ENCODE measurements around the gene YY1.
"Not testable (repeated sequence)": the region's sequence is repeated elsewhere in the genome, so short reads cannot be mapped to it uniquely, and the experiment has no call there.

YY1 gene

GRCh38 chr14:100224229-100224866 lies 14.6 kb upstream of the YY1 start:
- no peak overlapping the region for H3K4me3 ChIP-seq (ENCODE audit: low read depth, low read length)
- TF ChIP-seq CTCF (IDR thresholded peaks at IDR 0.05; ENCODE audit: insufficient read depth, low read depth, low read length, missing control alignments), result no peak
- DNase-seq (ENCODE audit: low read depth), result no peak

DNA sequence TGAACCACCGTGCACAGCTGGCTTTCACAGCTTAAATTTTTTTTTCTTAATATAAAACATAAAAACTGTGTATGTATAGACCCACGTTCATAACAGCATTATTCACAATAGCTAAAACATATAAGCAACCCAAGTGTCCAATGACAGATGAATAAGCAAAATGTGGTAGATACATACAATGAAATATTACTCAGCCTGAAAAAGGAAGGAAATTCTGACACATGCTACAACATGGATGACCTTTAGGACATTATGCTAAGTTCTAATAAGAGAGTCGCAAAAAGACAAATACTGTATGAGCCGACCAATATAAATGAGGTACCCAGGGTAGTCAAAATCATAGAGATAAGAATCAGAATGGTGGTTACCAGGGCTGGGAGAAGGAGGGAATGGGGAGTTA lies 13.8 kb upstream of the YY1 start:
- DNase-seq (ENCODE audit: low read depth), result no peak
- no peak for TF ChIP-seq CTCF (IDR thresholded peaks at IDR 0.05; ENCODE audit: insufficient read depth, low read depth, low read length, missing control alignments)
- no peak overlapping the region for H3K4me3 ChIP-seq (ENCODE audit: low read depth, low read length)

- no peak for TF ChIP-seq CTCF (IDR thresholded peaks at IDR 0.05; ENCODE audit: insufficient read depth, low read depth, low read length, missing control alignments)
- DNase-seq (ENCODE audit: low read depth), result no peak
Observed at GRCh38 chr14:100230361-100230760, 8.6 kb upstream of the YY1 start.

DNA sequence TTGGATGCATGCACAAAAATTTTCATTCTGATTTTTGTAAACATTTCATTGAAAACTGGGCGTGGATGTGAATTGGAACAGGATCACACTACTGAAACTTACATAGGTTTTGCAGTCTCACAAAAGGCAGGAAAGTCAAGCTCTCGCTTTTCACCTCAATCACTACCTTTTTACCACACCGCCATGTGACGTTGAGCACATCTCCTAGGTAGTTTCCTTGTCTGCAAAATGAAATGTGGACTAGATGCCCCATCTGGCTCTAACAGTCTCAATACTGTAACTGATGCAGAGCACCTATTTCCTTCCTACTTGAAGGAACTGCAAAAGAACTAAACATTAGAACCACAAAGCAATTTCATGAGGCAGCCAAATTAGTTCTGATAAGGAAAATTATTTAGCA lies 4.4 kb upstream of the YY1 start:
- TF ChIP-seq CTCF (IDR thresholded peaks at IDR 0.05; ENCODE audit: insufficient read depth, low read depth, low read length, missing control alignments), result no peak
- peak; percentile 65 for DNase-seq (ENCODE audit: low read depth)
- no peak overlapping the region for H3K4me3 ChIP-seq (ENCODE audit: low read depth, low read length)

More at GRCh38 chr14:100230361-100230760, 8.6 kb upstream of the YY1 start:
- no peak overlapping the region for H3K4me3 ChIP-seq (ENCODE audit: low read depth, low read length)

DNA sequence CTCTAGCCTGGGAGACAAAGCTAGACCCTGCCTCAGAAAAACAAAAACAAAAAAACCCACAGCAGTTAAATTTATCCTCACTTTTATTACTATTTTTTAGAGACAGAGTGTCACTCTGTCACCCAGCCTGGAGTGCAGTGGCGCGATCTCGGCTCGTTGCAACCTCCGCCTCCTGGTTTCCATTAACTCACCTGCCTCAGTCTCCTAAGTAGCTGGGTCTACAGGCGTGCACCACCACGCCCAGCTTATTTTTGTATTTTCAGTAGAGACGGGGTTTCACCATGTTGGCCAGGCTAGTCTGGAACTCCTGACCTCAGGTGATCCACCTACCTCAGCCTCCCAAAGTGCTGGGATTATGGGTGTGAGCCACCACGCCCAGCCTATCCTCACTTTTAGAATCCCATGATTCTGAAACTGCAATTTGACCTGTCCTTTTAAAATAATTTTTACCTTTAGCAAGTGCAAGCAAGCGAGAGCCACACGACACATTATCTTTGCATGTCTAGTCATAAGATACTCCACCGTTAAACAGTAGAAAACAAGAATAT lies 2.6 kb upstream of the YY1 start:
- not testable (repeated sequence) for DNase-seq (ENCODE audit: low read depth)
- H3K4me3 ChIP-seq (ENCODE audit: low read depth, low read length), result peak overlapping the region; percentile 54

DNA sequence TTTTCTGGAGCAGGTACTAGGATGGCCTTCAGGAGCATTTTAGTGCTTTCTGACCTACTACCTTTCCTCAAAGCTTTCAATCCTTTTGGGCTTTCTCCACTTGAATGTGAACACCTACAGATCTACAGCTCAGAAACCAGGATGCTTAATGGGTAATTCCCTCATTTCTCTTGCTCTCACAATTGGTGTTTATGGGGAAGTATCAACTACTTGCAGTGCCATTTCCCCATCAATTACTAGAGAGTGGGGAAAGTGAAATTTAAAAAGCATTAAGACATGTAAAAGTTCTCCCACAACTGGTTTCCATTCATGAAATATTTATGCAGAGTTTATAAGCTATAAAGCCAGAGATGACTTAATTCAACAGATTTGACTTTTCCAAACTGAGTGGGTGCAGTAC lies 2.1 kb upstream of the YY1 start:
- peak overlapping the region; percentile 54 for H3K4me3 ChIP-seq (ENCODE audit: low read depth, low read length)
- no peak for TF ChIP-seq CTCF (IDR thresholded peaks at IDR 0.05; ENCODE audit: insufficient read depth, low read depth, low read length, missing control alignments)
- DNase-seq (ENCODE audit: low read depth), result no peak

DNA sequence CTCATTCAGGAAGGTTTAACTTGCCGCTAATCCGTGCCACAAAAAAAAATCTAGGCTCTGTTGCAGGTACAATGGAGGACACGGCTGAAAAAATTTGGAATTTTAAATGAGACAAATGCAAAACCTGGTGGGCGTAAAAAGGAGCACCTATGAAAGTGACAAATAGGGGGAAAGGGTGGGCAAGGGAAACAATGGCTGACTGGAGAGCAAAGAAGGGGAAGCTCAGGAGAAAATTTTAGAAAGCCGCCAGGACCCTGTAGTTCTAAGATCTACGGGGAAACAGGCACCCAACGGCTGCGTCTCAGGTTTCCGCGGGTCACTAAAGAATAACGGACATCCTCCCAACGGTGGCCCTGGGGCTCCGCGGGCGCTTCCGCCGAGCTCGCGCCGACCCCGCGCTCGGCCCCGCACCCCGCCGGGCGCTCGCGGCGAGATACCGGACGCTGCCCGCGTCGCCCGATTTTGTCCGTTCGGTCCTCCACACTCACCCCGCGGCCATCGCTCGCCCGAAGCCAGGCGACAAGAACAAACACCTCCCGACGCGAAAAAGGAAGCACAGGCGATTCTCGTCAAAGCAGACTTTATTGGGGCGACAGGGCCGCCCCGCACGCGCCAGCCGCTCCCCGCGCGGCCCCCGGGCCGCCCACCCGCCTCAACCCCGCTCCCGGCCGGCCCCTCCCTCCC lies 1.1 kb upstream of the YY1 start:
- TF ChIP-seq CTCF (IDR thresholded peaks at IDR 0.05; ENCODE audit: insufficient read depth, low read depth, low read length, missing control alignments), result no peak
- peak; percentile 78 for DNase-seq (ENCODE audit: low read depth)
- peak overlapping the region; percentile 54 for H3K4me3 ChIP-seq (ENCODE audit: low read depth, low read length)

Data from GM12865 (cell line).